Caco-2 (cell line): ENCODE results near the gene NFASC. TPM values are rescaled to one million over a fixed set of nuclear protein-coding genes. Genes with fewer than 3 reads are reported as not detected.

ENCODE experiments used
- BruUV-seq: library from RNA; stranded (reverse); fragments of 400-500 nt; replicated peaks from 2 replicates; lab custom pipeline; 2021; lab: Mats Ljungman, UMichigan
- CTCF ChIA-PET: fragments of 300-600 bp; sonication (Branson Sonifier 250); formaldehyde crosslinking; loops from one replicate; lab custom pipeline; 2022; ENCODE audit warnings: antibody characterized with exemption; lab: Charles Lee
- POLR2A ChIA-PET: fragments of 300-600 bp; sonication (Branson Sonifier 250); formaldehyde crosslinking; loops from one replicate; lab custom pipeline; 2022; ENCODE audit warnings: antibody characterized with exemption; lab: Charles Lee
- DNase-seq, 2 experiments: peaks; one replicate each; pipeline versions ENCODE4 v3.0.0 to v3.0.0-alpha.2; 2020 to 2022
- H3K27me3 ChIP-seq: replicated peaks from 2 replicates; pipeline ENCODE4 v1.6.0; 2011; ENCODE audit warnings: low read length; ENCODE audit not compliant: control insufficient read depth, insufficient read depth
- H3K36me3 ChIP-seq: 2 replicates; pipeline ENCODE4 v1.5.1; 2011; ENCODE audit warnings: low read length; ENCODE audit not compliant: control insufficient read depth, insufficient read depth
- H3K4me1 ChIP-seq: fragments of 250-450 bp; sonication (Bioruptor Pico); 2 replicates; pipeline ENCODE4 v1.5.1; 2020; ENCODE audit warnings: mild to moderate bottlenecking
- H3K4me3 ChIP-seq: 2 replicates; pipeline ENCODE4 v1.5.1; 2011; ENCODE audit warnings: low read depth, mild to moderate bottlenecking, control low read depth, low read length
- H3K9me3 ChIP-seq: fragments of 250-450 bp; sonication (Bioruptor Pico); 2 replicates; pipeline ENCODE4 v1.5.1; 2020; ENCODE audit warnings: mild to moderate bottlenecking, moderate library complexity
- H3K27ac Mint-ChIP-seq: one replicate; pipeline ENCODE4 v1.8.0; 2022; ENCODE audit warnings: mixed read lengths; ENCODE audit not compliant: unreplicated experiment
- H3K27me3 Mint-ChIP-seq: one replicate; pipeline ENCODE4 v1.8.0; 2022; ENCODE audit warnings: mixed read lengths; ENCODE audit not compliant: insufficient read depth, unreplicated experiment
- H3K36me3 Mint-ChIP-seq: one replicate; pipeline ENCODE4 v1.8.0; 2022; ENCODE audit warnings: mild to moderate bottlenecking, mixed read lengths; ENCODE audit not compliant: insufficient read depth, unreplicated experiment
- H3K4me1 Mint-ChIP-seq: one replicate; pipeline ENCODE4 v1.8.0; 2022; ENCODE audit warnings: low read depth, mixed read lengths; ENCODE audit not compliant: unreplicated experiment
- H3K4me3 Mint-ChIP-seq: one replicate; pipeline ENCODE4 v1.8.0; 2022; ENCODE audit warnings: mild to moderate bottlenecking, moderate library complexity, mixed read lengths; ENCODE audit not compliant: unreplicated experiment
- H3K9me3 Mint-ChIP-seq: one replicate; pipeline ENCODE4 v1.8.0; 2022; ENCODE audit warnings: mixed read lengths; ENCODE audit not compliant: unreplicated experiment
- intact Hi-C: fragments of 100-400 bp; cut with micrococcal nuclease; formaldehyde crosslinking; loops from one replicate; pipeline ENCODE4 v1.10.0; 2022; ENCODE audit not compliant: unreplicated experiment
- total RNA-seq: library from RNA; stranded (reverse); gene quantifications from 2 replicates; pipeline ENCODE4 v1.2.3, GENCODE V29; 2022
- TF ChIP-seq, protein P1 (sequence below), 2 experiments: fragments of 200-600 bp in 1 of 2; IDR thresholded peaks; 1 replicate in 1 of 2; 2 replicates in 1 of 2; pipeline versions ENCODE4 v1.5.1 to v1.8.0; 2011 to 2022; ENCODE audit warnings: antibody characterized with exemption in 1 of 2, control low read depth in 1 of 2, inconsistent platforms in 1 of 2, low read depth in 1 of 2, low read length in 1 of 2, mild to moderate bottlenecking in 1 of 2, moderate library complexity in 1 of 2; ENCODE audit not compliant: insufficient read depth in 1 of 2, severe bottlenecking in 1 of 2, unreplicated experiment in 1 of 2

The NFASC gene
- total RNA-seq, 1 experiment from 2014 or later: 1.3 TPM

DNA sequence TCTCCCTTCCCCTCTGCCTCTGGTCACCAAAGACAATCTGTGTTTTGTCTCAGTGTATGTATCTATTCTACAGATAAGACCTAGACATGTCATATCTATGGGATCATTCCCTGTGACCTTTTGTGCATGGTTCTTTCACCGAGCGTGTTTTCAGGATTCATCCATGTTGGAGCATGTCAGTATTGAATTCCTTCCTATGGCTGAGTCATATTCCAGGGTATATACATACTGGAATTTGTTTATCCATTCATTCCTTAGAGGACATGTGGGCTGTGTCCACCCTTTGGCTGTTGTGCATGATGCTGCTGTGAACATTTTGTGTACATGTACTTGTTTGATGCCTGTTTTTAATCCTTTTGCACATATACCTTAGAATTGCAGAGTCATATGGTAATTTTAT lies 69.9 kb downstream of the NFASC start:
- Mint-ChIP-seq H3K36me3 (no peaks in the 10 kb centered on the region), H3K4me1 (no peaks in the 10 kb centered on the region), H3K27me3 (peaks cover 4% of the 10 kb centered on the region), H3K9me3 (no peaks in the 10 kb centered on the region), H3K27ac (no peak overlapping the region), H3K4me3 (no peak overlapping the region)
- TF ChIP-seq, protein P1, sequence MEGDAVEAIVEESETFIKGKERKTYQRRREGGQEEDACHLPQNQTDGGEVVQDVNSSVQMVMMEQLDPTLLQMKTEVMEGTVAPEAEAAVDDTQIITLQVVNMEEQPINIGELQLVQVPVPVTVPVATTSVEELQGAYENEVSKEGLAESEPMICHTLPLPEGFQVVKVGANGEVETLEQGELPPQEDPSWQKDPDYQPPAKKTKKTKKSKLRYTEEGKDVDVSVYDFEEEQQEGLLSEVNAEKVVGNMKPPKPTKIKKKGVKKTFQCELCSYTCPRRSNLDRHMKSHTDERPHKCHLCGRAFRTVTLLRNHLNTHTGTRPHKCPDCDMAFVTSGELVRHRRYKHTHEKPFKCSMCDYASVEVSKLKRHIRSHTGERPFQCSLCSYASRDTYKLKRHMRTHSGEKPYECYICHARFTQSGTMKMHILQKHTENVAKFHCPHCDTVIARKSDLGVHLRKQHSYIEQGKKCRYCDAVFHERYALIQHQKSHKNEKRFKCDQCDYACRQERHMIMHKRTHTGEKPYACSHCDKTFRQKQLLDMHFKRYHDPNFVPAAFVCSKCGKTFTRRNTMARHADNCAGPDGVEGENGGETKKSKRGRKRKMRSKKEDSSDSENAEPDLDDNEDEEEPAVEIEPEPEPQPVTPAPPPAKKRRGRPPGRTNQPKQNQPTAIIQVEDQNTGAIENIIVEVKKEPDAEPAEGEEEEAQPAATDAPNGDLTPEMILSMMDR (IDR thresholded peaks at IDR 0.05; ENCODE audit: insufficient read depth in 1 of 2, low read depth in 1 of 2, low read length in 1 of 2, severe bottlenecking in 1 of 2, unreplicated experiment in 1 of 2): no peak
- POLR2A ChIA-PET: no interaction called here
- no peak for DNase-seq
- Histone ChIP-seq H3K4me1 (no peaks in the 10 kb centered on the region), H3K27me3 (no peaks in the 10 kb centered on the region; the same call in 1 of the 2 replicates), H3K4me3 (no peak overlapping the region), H3K9me3 (no peaks in the 10 kb centered on the region), H3K36me3 (no peaks in the 10 kb centered on the region)
- intact Hi-C loops: loop anchor here (2.0 kb wide), 1 partner anchor 54 kb away; no protein-coding TSS in a partner anchor
- no TSS peak for BruUV-seq
- CTCF ChIA-PET: interaction anchor here (0.8 to 3.3 kb wide), 2 partner anchors 55 to 133 kb away, joined by 3 to 26 read pairs; no protein-coding TSS in a partner anchor

DNA sequence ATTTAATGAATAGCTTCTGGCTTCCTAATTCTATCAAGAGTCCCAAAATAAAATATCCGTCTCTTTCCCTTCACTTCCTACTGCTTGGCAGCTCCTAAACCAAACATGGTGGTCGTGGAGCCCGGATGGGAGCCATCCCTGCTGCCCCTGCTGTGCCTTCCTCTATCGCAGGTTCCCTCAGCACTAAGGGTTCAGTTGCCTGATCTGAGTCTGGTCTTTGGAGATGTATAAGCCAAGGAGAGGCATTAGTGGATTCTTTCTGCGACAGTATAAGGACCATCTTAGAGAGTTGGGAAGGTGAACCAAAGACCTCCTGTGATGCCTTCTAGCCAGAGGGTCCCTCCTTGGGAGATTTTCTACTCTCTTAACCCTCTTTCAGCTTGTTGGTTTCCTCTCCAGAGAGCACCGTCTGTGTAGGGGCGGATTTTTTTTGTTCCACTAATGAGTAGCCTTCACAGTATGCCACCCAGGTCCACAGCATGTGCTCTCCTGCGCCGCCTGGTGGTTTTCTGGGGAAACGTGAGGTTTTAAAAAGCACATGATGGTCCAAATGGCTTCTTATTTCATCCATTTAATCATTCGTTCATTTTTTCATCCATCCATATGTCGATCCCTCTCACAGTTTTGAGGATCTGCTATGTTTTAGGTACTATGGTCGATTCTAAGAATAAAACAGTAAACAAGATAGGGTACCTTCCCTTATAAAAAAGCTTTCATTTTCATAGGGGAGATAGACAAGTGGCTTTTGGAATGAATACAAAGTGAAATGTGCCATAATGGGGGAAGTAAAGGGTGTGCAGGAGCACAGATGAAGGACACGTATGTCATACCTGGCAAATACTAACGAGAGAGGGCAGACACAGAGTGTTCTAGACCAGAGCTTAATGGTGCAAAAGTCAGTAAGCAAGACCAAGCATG lies 71.0 kb downstream of the NFASC start:
- no TSS peak for BruUV-seq

DNA sequence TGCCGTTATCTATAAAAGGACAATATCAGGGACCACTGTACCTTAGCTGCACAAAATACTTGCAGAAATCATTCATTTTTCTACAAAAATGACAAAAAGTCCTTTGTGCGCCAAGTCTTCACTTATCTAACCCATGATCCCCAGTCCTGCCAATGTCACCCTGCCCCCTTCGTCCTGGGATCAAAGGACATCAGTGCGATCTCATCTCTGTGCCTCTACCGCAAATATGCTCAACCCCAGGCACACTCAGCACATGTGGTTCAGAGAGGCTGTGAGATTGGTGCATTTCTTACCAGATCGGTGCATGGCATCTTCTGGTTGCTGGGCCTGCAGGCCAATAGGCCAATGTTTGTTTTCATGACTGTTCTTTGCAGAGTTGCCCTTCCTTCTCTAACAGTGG lies 72.8 kb downstream of the NFASC start:
- TF ChIP-seq, protein P1 (IDR thresholded peaks at IDR 0.05; ENCODE audit: insufficient read depth in 1 of 2, low read depth in 1 of 2, low read length in 1 of 2, severe bottlenecking in 1 of 2, unreplicated experiment in 1 of 2): no peak
- Mint-ChIP-seq H3K36me3 (no peaks in the 10 kb centered on the region), H3K27ac (no peak overlapping the region), H3K27me3 (peaks cover 7% of the 10 kb centered on the region), H3K4me1 (no peaks in the 10 kb centered on the region), H3K4me3 (no peak overlapping the region), H3K9me3 (no peaks in the 10 kb centered on the region)
- Histone ChIP-seq H3K9me3 (no peaks in the 10 kb centered on the region), H3K27me3 (no peaks in the 10 kb centered on the region; the same call in 1 of the 2 replicates), H3K36me3 (no peaks in the 10 kb centered on the region), H3K4me3 (no peak overlapping the region), H3K4me1 (no peaks in the 10 kb centered on the region)
- ChIA-PET POLR2A (no interaction called here), CTCF (interaction anchor here (3.3 kb wide), 1 partner anchor 136 kb away, joined by 26 read pairs; no protein-coding TSS in a partner anchor)
- BruUV-seq: no TSS peak
- DNase-seq: no peak
- intact Hi-C loops: no loop called here

More for the DNA sequence above, 71.0 kb downstream of the NFASC start:
- Mint-ChIP-seq H3K36me3 (no peaks in the 10 kb centered on the region), H3K27me3 (peaks cover 4% of the 10 kb centered on the region), H3K27ac (no peak overlapping the region), H3K9me3 (no peaks in the 10 kb centered on the region), H3K4me1 (no peaks in the 10 kb centered on the region), H3K4me3 (no peak overlapping the region)
- no peaks in the 10 kb centered on the region for H3K9me3 ChIP-seq
- CTCF ChIA-PET: interaction anchor here (0.7 to 3.3 kb wide), 8 partner anchors 11 to 134 kb away, joined by 3 to 26 read pairs (median 3); no protein-coding TSS in a partner anchor
- DNase-seq: peak; percentile 61 to 76
- TF ChIP-seq, protein P1 (IDR thresholded peaks at IDR 0.05; ENCODE audit: insufficient read depth in 1 of 2, low read depth in 1 of 2, low read length in 1 of 2, severe bottlenecking in 1 of 2, unreplicated experiment in 1 of 2): peak; percentile 94 to 96
- intact Hi-C loops: loop anchor here (1.0 to 2.0 kb wide), 4 partner anchors 17 to 133 kb away; no protein-coding TSS in a partner anchor
- H3K27me3 ChIP-seq: no peaks in the 10 kb centered on the region; the same call in 1 of the 2 replicates
- no peaks in the 10 kb centered on the region for H3K36me3 ChIP-seq
- no peaks in the 10 kb centered on the region for H3K4me1 ChIP-seq
- POLR2A ChIA-PET: interaction anchor here (0.6 kb wide), 1 partner anchor 15 kb away, joined by 3 read pairs; no protein-coding TSS in a partner anchor
- no peak overlapping the region for H3K4me3 ChIP-seq
